Measurements from ENCODE around the gene SLC51B. TPM values are rescaled to one million over a fixed set of nuclear protein-coding genes. Genes with fewer than 3 reads are reported as not detected.
"Not testable (repeated sequence)": the region's sequence is repeated elsewhere in the genome, so short reads cannot be mapped to it uniquely, and the experiment has no call there.

The SLC51B gene
- not detected for total RNA-seq
- long read RNA-seq, partial matches to known transcripts = 0 of 1 reads
- long read RNA-seq, other reads (novel, unspliced or antisense) = 1 of 1 reads

DNA sequence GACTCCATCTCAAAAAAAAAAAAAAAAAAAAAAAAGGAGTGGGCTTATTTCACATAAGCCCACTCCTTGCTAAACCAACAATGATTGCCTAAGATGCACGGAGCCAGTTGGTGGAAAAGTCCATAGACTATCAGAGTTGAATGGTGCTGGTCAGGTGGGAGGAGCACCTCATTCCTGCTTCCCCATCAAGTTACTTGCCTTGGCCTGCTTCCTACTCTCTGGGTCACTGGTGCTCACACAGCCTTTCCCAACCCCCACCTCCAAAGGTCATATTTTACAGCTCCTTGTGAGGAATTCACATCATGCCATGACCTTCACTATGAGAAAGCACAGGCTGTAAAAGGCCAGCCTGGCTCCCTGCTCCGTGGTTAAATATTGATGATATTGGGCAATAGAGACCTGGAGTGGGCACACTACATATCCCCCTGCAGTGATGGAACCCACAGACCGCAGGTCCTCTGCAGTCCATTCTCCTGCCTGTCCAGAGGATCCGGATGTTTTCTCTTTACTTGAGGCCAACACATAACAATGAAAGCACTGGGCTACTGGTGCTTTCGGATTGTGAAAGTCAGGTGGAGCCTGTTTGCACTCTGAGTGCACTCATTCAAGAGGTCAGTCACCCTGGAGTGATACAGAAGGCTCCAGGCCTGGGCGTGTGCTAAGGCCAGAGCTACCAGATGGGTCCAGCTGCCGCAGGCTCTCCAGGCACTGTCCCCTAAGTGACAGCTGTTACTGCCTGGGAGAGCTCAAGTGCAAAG is at the start of gene SLC51B:
Gene SLC51B (plus strand): TSS at position 664 of the 758 bp plus-strand sequence. CDS start 4,618 bp downstream, outside the sequence.
- no peak for DNase-seq (ENCODE audit: low spot score)

- DNase-seq (ENCODE audit: low spot score) = no peak
Observed at GRCh38 chr15:64997066-64997465, 48.1 kb upstream of the SLC51B start.

- DNase-seq (ENCODE audit: low spot score) = no peak
Observed at GRCh38 chr15:64997745-64998375, 47.3 kb upstream of the SLC51B start.

GRCh38 chr15:65004993-65005392 is 40.2 kb upstream of the SLC51B start:
- DNase-seq (ENCODE audit: low spot score) = no peak

DNA sequence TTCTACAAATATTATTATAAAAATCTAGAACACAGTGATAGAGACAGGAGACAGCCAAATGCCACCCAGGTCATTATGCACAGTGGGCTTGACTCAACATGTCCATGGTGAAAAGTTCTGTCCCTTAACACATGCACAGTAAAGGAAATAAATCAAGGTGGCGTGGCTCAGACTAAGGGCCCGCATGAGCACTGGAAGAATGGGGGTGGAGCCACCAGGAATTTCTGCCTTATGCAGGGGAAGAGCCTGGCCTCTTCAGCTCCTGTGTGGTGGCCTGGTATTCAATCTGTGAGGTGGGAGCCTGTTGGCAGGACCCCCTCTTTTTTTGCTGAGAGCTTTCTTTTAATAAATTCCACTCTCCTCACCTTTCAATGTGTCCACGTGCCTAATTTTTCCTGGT is 38.3 kb upstream of the SLC51B start:
- DNase-seq (ENCODE audit: low spot score) = no peak

DNA sequence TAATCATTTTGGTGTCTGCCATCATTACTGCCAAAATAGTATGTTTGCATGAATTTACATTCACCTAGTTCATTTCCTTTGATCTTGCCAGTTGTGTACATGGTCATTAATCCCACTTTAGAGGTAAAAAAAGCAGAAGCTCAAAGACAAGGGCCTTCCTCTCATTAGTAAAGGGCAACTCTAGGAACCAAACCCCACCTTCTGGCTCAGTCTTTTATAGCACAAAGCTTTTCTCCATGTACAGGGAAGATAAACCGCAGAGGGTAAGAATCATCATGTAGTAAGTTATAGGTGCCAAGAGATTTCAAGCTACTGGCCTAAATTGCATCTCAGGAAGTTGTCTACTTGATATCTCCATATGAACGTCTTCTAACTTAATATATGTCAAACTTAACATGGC is 36.2 kb upstream of the SLC51B start:
- DNase-seq (ENCODE audit: low spot score) = no peak

- not testable (repeated sequence) for DNase-seq (ENCODE audit: low spot score)
Observed at GRCh38 chr15:65011198-65011597, 34.0 kb upstream of the SLC51B start.

DNA sequence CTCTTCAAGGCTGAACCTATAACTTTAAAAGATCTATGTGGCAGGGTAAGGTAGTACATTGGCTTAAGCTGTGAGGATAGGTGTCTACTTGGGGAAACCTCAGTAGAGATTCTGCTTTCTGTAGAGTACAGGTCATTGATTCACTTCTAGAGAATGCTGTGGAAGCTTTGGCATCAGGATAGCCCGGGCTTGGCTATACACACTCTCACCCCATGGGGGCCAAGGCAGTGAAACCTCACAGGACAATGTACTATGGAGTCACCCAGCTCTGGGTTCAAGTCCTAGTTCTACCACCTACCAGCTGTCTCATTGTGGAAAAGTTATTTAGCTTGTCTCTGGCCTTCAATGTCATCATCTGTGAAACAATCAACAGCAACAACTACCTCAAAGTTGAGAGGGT is 24.8 kb upstream of the SLC51B start:
- no peak for DNase-seq (ENCODE audit: low spot score)

GRCh38 chr15:65021488-65021887 is 23.7 kb upstream of the SLC51B start:
- no peak for DNase-seq (ENCODE audit: low spot score)

DNA sequence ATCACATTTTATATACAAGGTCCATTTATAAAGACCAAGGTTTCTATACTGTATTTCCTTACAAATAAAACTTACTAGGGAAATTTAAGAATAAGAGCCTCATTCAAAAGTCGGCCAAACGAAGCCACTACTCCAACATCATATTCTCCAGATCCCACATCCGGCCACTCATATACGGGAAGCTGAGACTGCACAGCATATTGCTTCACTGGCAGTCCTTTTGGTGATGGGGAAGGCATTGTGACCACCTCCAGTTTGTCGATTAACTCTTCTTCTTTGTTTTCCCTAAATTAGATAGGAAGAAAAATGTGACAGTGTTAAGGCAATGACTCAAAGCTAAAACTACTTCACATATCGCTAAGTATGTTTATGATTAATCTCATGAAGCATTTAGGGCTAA is 18.4 kb upstream of the SLC51B start:
- no peak for DNase-seq (ENCODE audit: low spot score)

GRCh38 chr15:65027593-65027992 is 17.6 kb upstream of the SLC51B start:
- DNase-seq (ENCODE audit: low spot score) = no peak

DNA sequence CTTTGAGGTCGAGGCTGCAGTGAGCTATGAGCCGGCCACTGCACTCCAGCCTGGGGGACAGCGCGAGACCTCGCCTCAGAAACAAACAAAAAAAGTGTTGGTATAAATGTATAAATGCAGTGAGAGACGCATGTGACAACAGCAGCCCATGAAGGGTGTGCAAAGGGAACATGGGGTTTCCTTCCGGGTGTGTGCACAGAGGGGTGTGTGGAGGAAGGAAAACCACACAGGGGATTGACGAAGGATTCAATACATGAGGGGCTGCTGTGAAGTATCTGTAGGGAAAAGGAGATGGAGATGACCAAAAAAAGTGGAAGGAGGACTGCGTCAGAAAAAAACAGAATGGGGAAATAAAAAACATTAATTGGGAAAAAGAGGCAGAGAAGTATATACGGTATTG is 16.8 kb upstream of the SLC51B start:
- DNase-seq (ENCODE audit: low spot score) = no peak

DNA sequence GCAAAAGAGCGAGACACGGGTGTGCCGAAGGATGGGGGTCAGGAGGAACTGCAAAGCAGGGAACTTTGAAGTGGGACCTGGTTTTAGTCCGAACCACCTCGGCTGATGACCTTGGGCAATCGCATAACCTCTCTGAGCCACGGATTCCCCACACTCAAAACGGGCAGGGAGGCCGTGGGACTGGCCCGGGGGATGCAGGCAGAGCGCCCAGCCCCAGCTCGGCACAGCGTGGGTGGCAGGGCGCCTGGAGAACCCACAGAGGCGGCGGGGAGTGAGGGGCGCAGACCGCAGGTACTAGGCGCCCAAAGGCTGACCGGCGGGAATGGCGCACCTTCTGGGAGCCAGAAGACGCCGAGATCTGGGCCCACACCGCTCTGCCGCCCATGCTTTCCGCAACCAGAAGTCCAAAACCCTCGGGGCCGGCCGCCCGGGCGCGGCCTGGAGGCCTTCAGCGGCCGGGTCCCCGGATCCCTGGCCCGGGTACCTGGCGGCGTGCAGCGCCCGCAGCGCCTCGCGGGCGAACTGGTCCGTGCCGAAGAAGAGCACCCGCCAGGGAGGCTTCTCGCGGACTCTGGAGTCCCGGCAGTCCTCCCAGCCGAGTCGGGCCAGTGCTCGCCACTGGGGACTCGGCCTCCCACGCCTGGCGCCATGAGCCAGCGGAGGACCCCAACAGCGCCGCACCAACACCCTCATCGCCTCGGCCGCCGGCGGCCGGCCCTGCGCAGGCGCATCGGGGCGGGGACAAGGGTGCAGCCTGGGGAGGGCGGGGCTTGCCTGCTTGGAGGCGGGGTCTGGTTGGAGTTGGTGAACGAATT is 16.1 kb upstream of the SLC51B start, which contains the start of gene MTFMT:
Gene MTFMT (minus strand): TSS at position 719 of the 815 bp plus-strand sequence. CDS start 26 bp downstream, at position 693.
- DNase-seq (ENCODE audit: low spot score) = peak; percentile 97

- no peak for DNase-seq (ENCODE audit: low spot score)
Observed at GRCh38 chr15:65029736-65030208, 15.4 kb upstream of the SLC51B start.

- no peak for DNase-seq (ENCODE audit: low spot score)
Observed at GRCh38 chr15:65032801-65033537, 12.2 kb upstream of the SLC51B start.

DNA sequence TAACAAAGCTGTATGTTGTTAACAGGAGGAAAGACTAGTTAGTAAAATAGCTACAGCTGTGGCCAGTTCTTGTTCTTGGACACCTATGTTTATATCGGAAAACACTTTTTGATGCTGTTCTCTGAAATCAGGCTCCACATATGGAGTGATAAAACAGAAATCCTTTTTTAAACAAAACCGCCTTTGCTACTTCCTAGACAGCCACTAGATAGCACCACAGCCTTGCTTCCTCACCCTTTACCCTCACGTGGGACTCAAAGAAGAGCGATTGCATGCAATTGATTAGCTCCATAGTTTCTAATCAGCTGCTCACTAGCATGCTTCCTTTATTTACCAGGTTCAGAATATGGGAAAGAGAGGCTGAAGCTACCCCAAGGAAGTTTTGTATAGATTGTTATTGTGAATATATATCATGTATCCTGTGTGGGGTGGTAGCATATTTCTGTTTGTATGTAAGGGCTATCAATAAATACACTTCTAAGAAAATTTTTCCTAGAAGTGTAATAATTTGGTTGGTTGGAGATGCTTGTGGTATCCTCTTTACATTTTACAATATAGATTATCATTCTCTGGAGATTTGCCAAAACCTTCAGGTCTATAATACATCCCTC is 11.4 kb upstream of the SLC51B start:
- DNase-seq (ENCODE audit: low spot score) = no peak

DNA sequence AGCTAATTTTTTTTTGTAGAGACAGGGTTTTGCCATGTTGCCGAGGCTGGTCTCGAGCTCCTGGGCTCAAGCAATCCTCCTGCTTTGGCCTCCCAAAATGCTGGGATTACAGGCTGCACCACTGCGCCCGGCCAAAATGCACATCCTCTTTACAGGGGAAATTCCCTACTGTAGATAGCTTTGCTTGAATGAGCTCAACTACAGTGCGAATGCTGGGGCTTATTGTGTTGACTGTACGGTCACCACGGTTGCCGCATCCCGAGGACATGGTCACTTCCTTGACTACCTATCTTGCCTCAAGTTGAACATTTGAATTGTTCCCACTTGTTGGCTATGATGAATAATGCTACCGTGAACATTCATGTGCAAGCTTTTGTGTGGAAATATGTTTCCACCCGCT is 10.5 kb upstream of the SLC51B start:
- DNase-seq (ENCODE audit: low spot score) = no peak

DNA sequence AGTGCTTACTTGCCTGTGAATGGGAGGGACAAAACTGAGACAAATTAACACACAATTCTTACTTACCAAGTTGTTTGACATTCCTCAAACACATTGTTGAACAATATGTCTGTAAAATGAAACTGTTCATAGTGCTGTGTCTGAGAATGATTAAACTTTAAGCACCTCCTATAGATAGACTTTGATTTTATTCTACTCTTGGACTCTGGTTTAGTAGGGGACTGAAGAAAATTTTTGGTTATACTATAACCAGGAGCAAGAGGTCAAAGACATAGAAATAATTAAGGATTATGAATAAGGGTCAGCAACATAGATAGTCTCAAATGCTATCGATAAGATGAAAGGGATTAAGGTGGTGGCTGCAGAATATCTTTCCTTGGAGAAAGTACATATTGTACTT is 7.9 kb upstream of the SLC51B start:
- DNase-seq (ENCODE audit: low spot score) = no peak

DNA sequence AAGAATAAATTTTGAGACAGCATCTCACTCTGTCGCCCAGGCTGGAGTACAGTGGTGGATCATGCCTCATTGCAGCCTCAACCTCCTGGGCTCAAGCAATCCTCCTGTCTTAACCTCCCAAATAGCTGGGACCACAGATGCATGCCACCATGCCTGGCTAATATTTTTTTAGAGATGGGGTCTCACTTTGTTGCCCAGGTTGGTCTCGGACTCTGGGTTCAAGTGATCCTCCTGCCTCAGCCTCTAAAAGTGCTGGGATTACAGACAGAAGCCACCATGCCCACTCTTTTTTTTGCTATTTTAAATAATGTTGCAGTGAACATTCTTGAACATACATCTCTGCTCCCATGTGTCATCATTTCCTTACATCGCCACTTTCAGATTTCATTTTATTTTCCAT is 6.8 kb upstream of the SLC51B start:
- no peak for DNase-seq (ENCODE audit: low spot score)

DNA sequence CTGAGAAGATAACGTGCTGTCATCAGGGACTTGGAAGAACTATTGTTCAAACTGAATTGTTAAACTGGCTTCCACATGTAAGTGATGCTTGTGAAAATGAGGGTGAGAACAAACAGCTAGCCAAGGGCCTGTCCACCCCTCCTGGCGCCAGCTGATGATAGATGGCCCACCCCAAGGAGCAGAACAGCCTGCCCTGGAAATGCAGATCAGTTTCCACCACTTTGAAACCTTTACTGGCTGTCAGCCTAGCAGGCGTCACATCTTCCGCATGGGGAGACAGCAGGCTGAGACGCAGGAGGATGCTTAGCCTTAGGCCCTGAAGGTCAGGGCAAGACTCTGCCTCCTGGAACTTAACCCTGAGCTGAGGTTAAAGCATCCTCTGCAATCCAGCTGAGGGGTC is 6.4 kb upstream of the SLC51B start:
- DNase-seq (ENCODE audit: low spot score) = no peak

DNA sequence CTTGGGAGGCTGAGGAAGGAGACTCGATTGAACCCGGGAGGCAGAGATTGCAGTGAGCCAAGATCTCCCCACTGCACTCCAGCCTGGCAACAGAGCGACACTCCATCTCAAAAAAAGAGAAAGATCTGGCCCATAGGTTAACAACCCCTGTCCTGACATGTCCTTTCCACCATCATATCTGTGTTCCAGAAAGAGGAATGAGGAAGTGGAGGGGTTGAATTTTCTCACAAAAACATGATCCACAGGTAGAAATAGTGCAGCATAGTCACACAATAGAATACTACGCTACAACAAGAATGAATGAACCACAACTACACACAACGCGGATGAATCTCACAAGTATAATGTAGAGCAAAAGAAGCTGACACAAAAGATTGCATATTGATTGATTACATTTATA is 4.7 kb upstream of the SLC51B start:
- DNase-seq (ENCODE audit: low spot score) = no peak
